ENCODE data around the gene RC3H1.
"Not testable (repeated sequence)": the region's sequence is repeated elsewhere in the genome, so short reads cannot be mapped to it uniquely, and the experiment has no call there.

RC3H1 gene

GRCh38 chr1:174021591-174022079, 522 bp downstream of the RC3H1 start:
- DNase-seq = peak; percentile 41

GRCh38 chr1:174018565-174018964, 3.6 kb downstream of the RC3H1 start:
- no peak for DNase-seq

DNA sequence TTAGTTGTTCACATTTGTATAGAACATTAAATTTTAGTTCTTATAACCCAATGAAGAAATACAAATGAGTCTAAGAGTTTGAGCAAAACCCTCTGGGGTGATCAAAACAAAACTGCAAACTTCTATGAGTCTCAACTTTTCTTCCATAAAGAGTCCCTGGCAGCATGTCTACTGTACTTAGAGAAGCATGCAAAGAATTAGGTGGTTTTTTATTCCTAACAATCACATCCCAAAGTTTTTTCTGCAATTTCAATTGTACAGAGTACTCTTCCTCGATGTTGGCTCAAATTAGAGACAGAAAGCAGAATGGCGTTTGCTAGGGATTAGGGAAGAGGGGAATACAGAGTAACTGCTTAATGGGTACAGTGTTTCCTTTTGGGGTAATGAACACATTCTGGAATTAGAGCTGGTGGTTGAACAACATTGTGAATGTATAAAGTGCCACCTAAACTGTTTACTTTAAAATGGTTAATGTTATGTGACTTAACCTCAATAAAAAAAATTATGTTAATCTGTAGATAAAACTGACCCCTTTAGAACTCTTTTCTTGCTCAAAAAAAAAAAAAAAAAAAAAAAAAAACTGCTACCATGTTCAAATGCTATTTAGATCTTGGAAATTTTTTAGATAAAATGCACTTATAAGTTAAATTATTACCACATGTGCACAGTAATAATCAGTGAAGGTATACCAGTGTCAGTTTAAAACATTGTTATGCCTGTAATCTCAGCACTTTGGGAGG, 4.8 kb downstream of the RC3H1 start:
- DNase-seq = no peak

DNA sequence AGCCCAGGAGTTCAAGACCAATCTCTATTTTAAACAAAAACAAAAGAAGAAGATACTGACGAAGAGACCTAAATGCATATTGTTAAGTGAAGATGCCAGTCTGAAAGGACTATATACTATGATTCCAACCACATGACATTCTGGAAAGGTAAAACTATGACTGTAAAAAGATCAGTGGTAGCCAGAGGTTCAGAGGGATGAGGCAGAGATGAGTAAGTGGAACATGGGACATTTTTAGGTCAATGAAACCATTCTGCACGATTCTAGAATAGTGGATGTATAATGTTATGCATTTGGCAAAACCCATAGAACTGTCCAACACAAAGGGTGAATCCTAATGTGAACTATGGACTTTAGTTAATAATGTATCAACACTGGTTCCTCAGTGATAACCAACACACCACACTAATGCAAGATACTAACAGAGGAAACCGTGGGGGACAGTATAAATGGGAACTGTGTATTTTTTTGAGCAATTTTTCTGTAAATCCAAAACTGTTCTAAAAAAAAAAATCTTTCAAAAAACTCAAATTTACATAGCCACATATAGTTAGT, 8.2 kb downstream of the RC3H1 start:
- no peak for DNase-seq

DNA sequence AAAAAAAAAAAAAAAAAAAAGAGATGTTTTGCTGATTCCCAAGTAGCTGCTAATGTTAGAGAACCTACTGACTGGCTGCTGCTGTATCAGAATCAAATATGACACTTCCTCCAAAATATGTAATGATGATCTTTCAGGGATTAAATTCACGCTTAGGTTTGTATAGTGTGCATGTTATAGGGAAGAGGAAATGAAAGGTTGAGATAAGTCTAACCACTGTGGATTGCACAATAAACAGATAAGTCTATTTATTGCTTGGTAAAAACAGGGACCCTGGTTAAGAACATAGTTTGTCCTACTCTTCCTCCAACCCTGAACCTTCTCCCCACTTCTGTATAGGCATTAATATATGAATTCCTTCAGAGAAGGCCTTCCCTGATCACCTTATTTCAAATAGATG, 13.2 kb downstream of the RC3H1 start:
- no peak for DNase-seq

DNA sequence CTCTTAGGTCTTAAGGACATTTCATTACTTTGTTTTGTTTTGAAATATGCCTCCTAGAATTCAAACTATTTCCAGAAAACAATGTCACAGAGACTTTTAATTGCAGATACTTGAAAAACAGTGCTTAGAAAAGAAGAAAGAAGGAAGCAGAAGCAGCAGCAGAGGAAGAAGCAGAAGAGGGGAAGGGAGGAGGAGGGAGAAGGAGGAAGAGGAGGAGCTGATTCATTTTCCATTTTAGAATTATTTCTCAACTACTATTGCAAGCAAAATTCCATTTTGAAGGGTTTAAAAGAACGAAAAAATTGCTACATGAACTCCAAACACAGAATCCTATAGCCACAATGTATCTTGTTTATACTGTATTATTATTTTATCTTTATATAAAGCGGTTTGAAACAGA, 13.9 kb downstream of the RC3H1 start:
- no peak for DNase-seq

DNA sequence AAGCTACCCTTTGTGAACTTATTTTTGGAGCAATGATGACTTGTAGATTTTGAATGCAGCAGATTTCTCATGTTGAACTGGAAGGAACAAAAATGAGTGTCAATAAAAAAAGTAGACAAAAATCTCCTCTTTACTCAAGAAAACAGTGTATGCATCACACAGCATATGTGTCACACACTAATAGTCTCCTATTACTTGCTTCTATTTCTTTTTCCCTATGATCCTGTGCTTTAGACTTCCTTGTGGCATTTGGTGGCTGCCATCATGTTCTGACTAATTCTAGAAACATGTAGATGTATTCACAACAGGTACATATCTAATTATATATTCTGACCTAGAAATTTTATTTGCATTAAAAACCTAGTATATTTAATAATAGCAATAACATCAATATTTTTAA, 14.3 kb downstream of the RC3H1 start:
- DNase-seq = no peak

DNA sequence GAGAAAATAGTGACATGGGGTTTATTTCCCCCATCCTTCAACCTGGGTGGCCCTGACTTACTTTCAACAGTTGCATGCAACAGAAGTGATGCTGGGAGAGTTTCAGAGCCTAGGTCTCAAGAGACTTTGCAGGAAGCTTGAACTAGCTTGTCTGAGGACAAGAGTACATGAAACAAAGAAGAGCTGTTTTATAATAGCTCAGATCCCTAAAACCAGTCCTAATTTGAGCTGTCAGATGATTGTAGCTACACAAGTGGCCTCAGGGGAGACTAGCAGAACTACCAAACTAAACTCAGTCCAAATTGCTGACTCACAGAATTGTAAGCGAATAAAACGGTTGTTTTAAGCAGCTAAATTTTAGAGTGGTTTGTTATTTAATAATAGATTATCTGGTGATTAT, 17.1 kb downstream of the RC3H1 start:
- no peak for DNase-seq

DNA sequence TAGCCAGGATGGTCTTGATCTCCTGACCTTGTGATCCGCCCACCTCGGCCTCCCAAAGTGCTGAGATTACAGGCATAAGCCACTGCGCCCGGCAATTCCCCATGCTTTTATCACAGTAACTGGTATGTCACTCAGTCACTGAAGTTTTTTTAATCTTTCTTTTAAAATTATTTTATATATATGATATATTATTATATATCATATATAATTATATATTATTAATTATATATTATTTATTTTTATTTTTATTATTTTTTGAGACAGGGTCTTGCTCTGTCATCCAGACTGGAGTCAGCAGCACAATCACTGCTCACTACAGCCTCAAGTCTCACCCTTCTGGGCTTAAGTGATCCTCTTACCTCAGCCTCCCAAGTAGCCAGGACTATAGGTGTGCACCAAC, 18.3 kb downstream of the RC3H1 start:
- no peak for DNase-seq

DNA sequence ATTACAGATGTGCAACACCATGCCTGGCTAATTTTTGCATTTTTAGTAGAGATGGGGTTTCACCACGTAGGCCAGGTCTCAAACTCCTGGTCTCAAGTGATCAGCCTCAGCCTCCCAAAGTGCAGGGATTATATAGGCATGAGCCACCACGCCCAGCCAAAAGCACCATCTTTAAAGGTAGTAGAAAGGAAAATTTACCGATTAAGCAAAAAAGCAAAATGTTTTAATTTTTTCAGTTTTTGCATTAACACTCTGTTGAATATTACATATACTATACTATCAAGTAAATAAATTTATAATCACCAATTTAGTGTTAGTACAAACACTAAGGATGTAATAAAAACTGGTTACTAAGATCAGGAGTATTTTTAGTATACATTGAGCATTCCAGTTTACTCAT, 20.6 kb downstream of the RC3H1 start:
- DNase-seq = no peak

DNA sequence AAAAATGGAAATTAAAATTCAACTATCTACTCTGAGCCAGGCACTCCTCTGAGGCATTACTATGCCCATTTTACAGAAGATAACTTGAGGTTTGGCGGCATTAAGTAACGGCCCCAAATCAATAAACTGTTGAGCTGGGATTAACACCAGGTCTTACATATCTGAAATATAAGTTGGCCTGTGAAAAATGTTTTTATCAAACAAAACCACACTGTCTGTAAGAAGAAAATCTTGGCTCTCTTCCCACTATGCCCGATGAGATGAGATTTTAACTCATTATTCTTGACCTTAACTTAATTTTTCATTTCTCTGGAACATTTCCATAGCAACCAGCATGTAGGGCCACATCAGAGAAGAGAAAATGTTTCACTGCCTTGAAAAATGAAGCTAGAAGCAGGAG, 21.8 kb downstream of the RC3H1 start:
- DNase-seq = no peak

DNA sequence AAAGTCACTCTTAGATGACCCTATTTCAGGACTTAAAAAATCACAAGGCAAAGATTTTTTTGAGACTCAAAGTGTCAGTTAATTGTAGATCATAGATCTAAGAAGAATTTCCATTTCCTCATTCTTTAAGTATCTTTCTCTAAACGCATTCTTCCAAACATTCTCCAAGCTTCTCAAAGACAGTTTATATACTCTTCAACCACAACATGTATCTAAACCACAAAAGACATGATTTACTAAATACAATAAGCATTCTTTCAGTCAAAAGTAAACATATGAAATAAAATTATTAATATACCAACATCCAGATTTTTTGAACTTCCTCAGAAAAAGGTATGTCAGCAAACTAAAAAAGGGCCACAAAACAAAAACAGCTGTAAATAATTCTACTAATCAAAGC, 24.4 kb downstream of the RC3H1 start:
- no peak for DNase-seq

DNA sequence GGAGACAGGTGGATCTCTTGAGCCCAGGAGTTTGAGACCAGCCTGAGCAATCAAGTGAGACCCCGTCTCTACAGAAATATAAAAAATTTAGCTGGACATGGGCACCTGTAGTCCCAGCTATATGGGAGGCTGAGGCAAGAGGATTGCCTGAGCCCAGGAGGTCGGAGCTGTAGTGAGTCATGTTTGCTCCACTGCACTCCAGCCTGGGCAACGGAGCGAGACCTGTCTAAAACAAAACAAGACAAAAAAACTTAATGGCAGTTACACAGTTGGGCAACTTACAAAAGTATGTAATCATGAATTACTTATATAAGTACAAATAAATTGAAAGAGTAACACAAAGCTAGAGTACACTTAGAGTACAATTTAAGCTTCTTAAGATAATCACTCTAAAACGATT, 25.2 kb downstream of the RC3H1 start:
- no peak for DNase-seq

GRCh38 chr1:173995475-173995874, 26.7 kb downstream of the RC3H1 start:
- DNase-seq = no peak

GRCh38 chr1:173993948-173994347, 28.2 kb downstream of the RC3H1 start:
- not testable (repeated sequence) for DNase-seq

DNA sequence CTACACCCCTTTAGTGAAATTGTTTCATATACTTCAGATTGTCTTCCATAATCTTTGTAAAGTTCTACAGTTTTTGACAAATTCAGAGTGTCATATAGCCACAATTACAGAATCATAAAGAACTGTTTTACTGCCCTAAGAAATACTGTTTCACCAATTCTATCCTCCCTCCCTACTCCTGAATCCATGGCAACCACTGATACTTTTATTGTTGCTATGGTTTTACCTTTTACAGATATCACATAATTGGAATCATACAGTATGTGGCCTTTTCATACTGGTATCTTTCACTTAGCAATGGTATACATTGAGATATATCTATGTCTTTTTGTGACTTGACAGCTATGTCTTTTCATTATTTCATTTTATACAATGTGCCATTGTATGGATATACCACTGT, 34.1 kb downstream of the RC3H1 start:
- DNase-seq = no peak

DNA sequence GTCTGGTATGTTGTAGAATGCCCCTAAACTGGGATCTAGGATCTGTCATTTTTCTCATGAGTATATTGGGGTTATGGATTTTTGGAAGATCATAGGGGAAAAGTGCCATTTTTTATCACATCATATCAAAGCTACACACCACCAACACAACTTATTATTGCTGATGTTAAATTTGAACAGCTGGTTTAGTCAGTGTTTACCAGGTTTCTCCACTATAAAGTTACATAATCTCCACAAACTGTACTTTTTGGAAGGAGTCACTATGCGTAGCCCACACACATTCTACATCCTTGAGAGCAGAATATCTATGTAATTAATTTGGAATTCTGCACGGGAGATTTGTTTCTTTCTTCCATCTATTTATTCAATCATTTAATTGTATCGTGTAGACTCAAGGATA, 35.2 kb downstream of the RC3H1 start:
- DNase-seq = no peak

- no peak for DNase-seq
These were observed 51.9 kb downstream of the RC3H1 start for GRCh38 chr1:173970252-173970651.

DNA sequence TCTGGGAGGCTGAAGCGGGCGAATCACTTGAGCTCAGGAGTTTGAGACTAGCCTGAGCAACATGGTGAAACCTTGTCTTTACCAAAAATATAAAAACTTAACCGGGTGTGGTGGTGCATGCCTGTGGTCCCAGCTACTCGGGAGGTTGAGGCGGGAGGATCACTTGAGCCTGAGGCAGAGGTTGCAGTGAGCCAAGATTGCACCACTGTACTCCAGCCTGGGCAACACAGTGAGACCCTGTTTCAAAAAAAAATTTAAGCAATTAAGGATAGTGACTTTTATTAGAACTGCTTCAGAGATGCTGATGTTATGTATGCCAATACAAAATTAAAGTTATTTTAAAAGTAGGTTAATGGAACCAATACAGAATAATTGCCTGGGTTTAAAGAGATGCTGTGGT, 56.3 kb downstream of the RC3H1 start:
- not testable (repeated sequence) for DNase-seq

DNA sequence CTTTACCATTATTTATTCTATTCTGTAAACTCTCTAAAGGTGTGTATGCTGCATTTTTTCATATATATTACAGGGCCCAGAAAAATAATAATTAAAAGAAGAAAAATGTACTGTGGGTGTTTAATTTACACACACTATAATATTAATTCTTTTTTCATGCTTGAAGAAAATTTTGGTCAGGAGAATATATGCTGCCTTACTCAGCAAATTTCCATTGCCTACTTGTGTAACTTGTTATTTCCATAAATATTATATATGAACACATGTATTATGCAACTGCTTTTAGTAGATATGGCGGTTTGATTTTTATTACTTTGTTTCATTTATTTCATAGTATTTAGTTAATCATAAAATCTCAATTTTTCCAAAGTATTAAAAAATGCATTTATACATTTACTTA, 58.7 kb downstream of the RC3H1 start:
- DNase-seq = no peak

DNA sequence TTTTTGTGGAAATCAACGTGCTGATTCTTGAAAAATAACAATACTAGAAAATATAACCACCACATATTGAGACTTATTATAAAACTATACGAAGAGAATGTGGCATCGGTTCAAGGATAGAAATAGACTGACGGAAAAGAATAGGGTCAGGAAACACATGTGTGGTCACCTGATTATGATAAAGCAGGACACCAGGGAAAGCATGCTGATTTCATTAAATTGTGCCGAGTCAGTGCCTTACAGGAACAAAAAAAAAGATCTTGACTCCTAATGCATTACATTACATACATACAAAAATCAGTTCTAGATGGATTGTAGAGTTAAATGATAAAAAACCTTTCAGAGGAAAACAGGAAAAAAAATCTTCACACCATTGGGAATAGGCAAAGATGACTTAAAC, 61.5 kb downstream of the RC3H1 start:
- DNase-seq = no peak

- no peak for DNase-seq
These were observed 68.0 kb downstream of the RC3H1 start for GRCh38 chr1:173954179-173954578.

DNA sequence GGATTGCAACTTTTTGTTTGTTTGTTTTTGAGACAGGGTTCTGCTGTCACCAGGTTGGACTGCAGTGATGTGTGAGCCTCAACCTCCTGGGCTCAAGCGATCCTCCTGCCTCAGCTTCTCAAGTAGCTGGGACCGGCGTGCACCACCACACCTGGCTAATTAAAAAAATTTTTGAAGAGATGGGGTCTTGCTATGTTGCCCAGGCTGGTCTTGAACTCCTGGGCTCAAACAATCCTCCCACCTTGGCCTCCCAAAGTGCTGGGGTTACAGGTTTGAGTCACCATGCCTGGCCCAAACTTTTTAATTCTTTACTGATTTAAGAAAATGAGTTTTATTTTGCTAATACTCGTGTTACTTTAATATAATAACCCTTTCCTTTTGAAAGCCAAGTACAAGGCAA, 73.6 kb downstream of the RC3H1 start:
- DNase-seq = no peak

GRCh38 chr1:173946380-173946921, 75.7 kb downstream of the RC3H1 start:
- no peak for DNase-seq

DNA sequence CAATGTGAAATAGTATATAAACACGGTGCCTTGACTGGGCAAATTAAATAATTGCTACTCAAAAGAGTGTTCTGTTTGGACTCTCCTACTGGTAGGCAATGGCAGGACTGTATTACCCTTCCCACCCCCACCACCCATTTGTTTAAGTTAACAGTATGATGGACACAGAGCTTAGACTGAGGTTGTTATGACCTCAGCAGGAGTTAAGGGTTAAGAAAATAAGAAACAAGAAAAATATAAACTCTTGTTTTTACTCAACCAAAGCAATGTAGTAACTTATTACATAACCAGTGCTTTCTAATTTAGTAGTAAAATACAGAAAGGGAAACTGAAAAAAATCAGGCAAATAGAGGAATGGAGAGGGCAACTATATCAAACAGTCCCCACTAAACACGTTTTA, 85.1 kb downstream of the RC3H1 start:
- DNase-seq = no peak
